Measurements from ENCODE around the gene OCSTAMP.

The OCSTAMP gene

DNA sequence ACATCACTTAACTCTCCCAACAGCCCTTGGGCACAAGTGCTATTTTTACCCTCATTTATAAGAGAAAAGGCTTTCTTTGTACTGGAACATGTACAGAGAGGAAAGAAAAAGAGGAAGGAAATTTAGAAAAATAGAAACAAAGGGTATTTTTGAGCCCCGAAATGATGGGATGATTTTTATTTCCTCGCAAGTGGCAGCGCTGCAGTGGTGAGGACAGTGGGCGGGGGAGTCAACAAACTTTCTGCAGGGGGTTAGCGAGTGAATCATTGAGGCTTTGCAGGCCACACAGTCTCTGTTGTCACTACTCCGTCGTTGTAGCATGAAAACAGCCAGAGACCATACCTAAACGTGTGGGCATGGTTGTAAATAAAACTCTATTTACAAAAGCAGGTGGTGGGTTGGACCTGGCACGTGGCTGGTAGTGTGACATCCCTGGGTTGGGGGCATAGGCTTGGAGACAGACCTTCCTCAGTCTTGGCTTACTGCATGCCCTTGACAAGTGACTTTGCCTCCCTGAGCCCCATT is 25.5 kb upstream of the OCSTAMP start:
- no peaks in the 10 kb centered on the region for H3K79me1 ChIP-seq (ENCODE audit: low read depth, low read length)
- H3K9me3 ChIP-seq (replicated peaks in 1 of 2; ENCODE audit: control insufficient read depth in 2 of 2, insufficient read depth in 1 of 2, low read depth in 1 of 2, low read length in 2 of 2): peaks cover 6% of the 10 kb centered on the region in 2 donors
- no peak overlapping the region for H2BK15ac ChIP-seq (ENCODE audit: low read length)
- no peaks in the 10 kb centered on the region for H3K27me3 ChIP-seq (ENCODE audit: control insufficient read depth in 3 of 3, insufficient read depth in 3 of 3, low read depth in 1 of 3, low read length in 3 of 3)
- no peak overlapping the region for H2AFZ ChIP-seq (ENCODE audit: low read length)
- no peak overlapping the region for H3K4ac ChIP-seq (ENCODE audit: low read length)
- no peak overlapping the region for H3K18ac ChIP-seq (ENCODE audit: low read length)
- no peak overlapping the region for H4K8ac ChIP-seq (ENCODE audit: low read depth, low read length)
- no peak overlapping the region for H3K4me3 ChIP-seq (ENCODE audit: low read length in 2 of 2)
- no peak for DNase-seq (ENCODE audit: low spot score)
- H4K91ac ChIP-seq (ENCODE audit: low read depth, low read length, poor library complexity): no peak overlapping the region
- no peak overlapping the region for H2BK120ac ChIP-seq (ENCODE audit: low read depth, low read length)
- H3K14ac ChIP-seq (ENCODE audit: low read length): no peak overlapping the region
- no peak overlapping the region for H2BK5ac ChIP-seq (ENCODE audit: low read length)
- no peak overlapping the region for H2BK12ac ChIP-seq (ENCODE audit: low read length)
- H3K23ac ChIP-seq (ENCODE audit: low read depth, low read length, poor library complexity): no peak overlapping the region
- no peak overlapping the region for H2AK5ac ChIP-seq (ENCODE audit: low read depth, low read length)
- no peaks in the 10 kb centered on the region for H3K36me3 ChIP-seq (replicated peaks in 1 of 2; ENCODE audit: control insufficient read depth in 2 of 2, insufficient read depth in 2 of 2, low read length in 2 of 2)
- WGBS, 2 donors (ENCODE audit: extremely low coverage in 2 of 2, insufficient read length in 2 of 2, insufficient replicate concordance in 1 of 2): no CpG with 5 or more reads among the region's 9 CpGs
- no peak overlapping the region for H3K4me2 ChIP-seq (ENCODE audit: insufficient read depth, low read length, poor library complexity, severe bottlenecking)
- no peak overlapping the region for H3K9ac ChIP-seq (ENCODE audit: low read depth, low read length, poor library complexity)
- no peaks in the 10 kb centered on the region for H3K4me1 ChIP-seq (ENCODE audit: control insufficient read depth in 2 of 2, insufficient read depth in 1 of 2, low read depth in 1 of 2, low read length in 2 of 2)
- no peak overlapping the region for H3K27ac ChIP-seq (replicated peaks; ENCODE audit: low read length)

DNA sequence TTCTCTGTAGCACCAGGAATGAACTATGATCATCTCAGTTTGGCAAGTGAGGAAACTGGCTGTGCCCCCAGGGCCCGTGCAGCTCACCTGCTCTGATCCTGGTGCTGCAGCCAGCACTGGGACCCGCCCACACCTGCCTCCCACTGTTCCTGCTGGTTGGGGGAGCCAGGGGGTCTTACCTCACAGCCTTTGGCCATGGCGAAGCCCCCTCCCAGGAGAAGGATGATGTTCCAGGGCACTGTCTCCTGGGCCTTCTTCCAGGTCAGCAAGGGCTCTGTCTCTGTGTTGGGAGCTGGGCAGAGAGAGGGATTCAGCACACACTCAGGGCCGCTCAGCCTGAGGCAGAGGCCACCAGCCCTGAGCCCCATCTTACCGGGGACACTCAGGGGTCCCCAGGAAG is 24.9 kb upstream of the OCSTAMP start:
- H3K4ac ChIP-seq (ENCODE audit: low read length): no peak overlapping the region
- no peak overlapping the region for H2BK12ac ChIP-seq (ENCODE audit: low read length)
- no peak overlapping the region for H3K18ac ChIP-seq (ENCODE audit: low read length)
- H3K9ac ChIP-seq (ENCODE audit: low read depth, low read length, poor library complexity): no peak overlapping the region
- H3K4me1 ChIP-seq (ENCODE audit: control insufficient read depth in 2 of 2, insufficient read depth in 1 of 2, low read depth in 1 of 2, low read length in 2 of 2): no peaks in the 10 kb centered on the region
- no peaks in the 10 kb centered on the region for H3K36me3 ChIP-seq (replicated peaks in 1 of 2; ENCODE audit: control insufficient read depth in 2 of 2, insufficient read depth in 2 of 2, low read length in 2 of 2)
- DNase-seq (ENCODE audit: low spot score): no peak
- no peak overlapping the region for H3K14ac ChIP-seq (ENCODE audit: low read length)
- no peaks in the 10 kb centered on the region for H3K27me3 ChIP-seq (ENCODE audit: control insufficient read depth in 3 of 3, insufficient read depth in 3 of 3, low read depth in 1 of 3, low read length in 3 of 3)
- no peaks in the 10 kb centered on the region for H3K79me1 ChIP-seq (ENCODE audit: low read depth, low read length)
- H2BK120ac ChIP-seq (ENCODE audit: low read depth, low read length): no peak overlapping the region
- H3K4me3 ChIP-seq (ENCODE audit: low read length in 2 of 2): no peak overlapping the region
- no peak overlapping the region for H4K8ac ChIP-seq (ENCODE audit: low read depth, low read length)
- H3K9me3 ChIP-seq (replicated peaks in 1 of 2; ENCODE audit: control insufficient read depth in 2 of 2, insufficient read depth in 1 of 2, low read depth in 1 of 2, low read length in 2 of 2): peaks cover under 1 to 2% of the 10 kb centered on the region in 2 donors
- no peak overlapping the region for H3K4me2 ChIP-seq (ENCODE audit: insufficient read depth, low read length, poor library complexity, severe bottlenecking)
- H2BK5ac ChIP-seq (ENCODE audit: low read length): no peak overlapping the region
- H3K23ac ChIP-seq (ENCODE audit: low read depth, low read length, poor library complexity): no peak overlapping the region
- no peak overlapping the region for H2AK5ac ChIP-seq (ENCODE audit: low read depth, low read length)
- H4K91ac ChIP-seq (ENCODE audit: low read depth, low read length, poor library complexity): no peak overlapping the region
- no peak overlapping the region for H2AFZ ChIP-seq (ENCODE audit: low read length)
- no peak overlapping the region for H3K27ac ChIP-seq (replicated peaks; ENCODE audit: low read length)
- H2BK15ac ChIP-seq (ENCODE audit: low read length): no peak overlapping the region
- no CpG with 5 or more reads among the region's 5 CpGs for WGBS, 2 donors (ENCODE audit: extremely low coverage in 2 of 2, insufficient read length in 2 of 2, insufficient replicate concordance in 1 of 2)

DNA sequence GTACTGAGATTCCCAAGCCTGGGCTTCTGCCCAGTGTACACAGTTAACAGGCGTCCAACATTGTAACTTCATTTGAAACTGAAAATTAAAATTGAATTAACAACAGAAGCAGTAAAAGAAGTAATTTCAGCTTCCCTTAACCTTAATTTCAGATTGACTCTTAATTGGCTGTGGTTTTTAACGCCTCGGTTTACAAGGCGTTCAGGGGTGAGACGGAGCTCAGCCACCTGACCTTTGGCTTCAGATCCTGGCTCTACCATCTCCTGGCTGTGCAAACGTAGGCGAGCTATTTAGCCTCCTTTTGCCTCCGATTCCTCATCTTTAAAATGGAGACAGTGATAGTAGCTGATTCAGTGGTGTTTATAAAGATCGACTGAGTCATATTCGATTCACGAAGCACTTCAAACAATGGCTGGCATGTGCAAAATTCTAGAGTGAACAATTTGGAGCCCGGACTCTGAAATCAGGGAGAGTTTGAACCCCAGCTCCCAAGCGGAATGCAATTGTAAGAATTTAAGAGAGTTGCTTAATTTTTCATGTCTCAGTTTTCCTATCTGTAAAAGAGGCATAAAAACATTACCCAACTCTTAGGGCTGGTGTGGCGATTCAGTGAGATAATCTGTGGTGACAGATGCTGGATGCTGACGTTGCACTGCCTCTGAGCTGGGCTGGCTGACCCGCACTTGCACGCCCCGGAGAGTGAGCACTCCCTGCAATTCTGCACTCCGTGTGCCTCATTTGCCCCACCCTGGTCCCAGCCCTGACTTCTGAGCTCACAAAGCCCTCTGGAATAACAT is 23.5 kb upstream of the OCSTAMP start:
- no peaks in the 10 kb centered on the region for H3K9me3 ChIP-seq (replicated peaks in 1 of 2; ENCODE audit: control insufficient read depth in 2 of 2, insufficient read depth in 1 of 2, low read depth in 1 of 2, low read length in 2 of 2)
- H3K36me3 ChIP-seq (replicated peaks in 1 of 2; ENCODE audit: control insufficient read depth in 2 of 2, insufficient read depth in 2 of 2, low read length in 2 of 2): no peaks in the 10 kb centered on the region
- H2AK5ac ChIP-seq (ENCODE audit: low read depth, low read length): no peak overlapping the region
- no peak overlapping the region for H2BK15ac ChIP-seq (ENCODE audit: low read length)
- no CpG with 5 or more reads among the region's 19 CpGs for WGBS, 2 donors (ENCODE audit: extremely low coverage in 2 of 2, insufficient read length in 2 of 2, insufficient replicate concordance in 1 of 2)
- no peak overlapping the region for H3K4ac ChIP-seq (ENCODE audit: low read length)
- H3K14ac ChIP-seq (ENCODE audit: low read length): no peak overlapping the region
- H4K8ac ChIP-seq (ENCODE audit: low read depth, low read length): no peak overlapping the region
- H3K18ac ChIP-seq (ENCODE audit: low read length): no peak overlapping the region
- no peaks in the 10 kb centered on the region for H3K4me1 ChIP-seq (ENCODE audit: control insufficient read depth in 2 of 2, insufficient read depth in 1 of 2, low read depth in 1 of 2, low read length in 2 of 2)
- no peak for DNase-seq (ENCODE audit: low spot score)
- H4K91ac ChIP-seq (ENCODE audit: low read depth, low read length, poor library complexity): no peak overlapping the region
- H2AFZ ChIP-seq (ENCODE audit: low read length): no peak overlapping the region
- H3K4me3 ChIP-seq (ENCODE audit: low read length in 2 of 2): no peak overlapping the region
- H2BK120ac ChIP-seq (ENCODE audit: low read depth, low read length): no peak overlapping the region
- no peaks in the 10 kb centered on the region for H3K27me3 ChIP-seq (ENCODE audit: control insufficient read depth in 3 of 3, insufficient read depth in 3 of 3, low read depth in 1 of 3, low read length in 3 of 3)
- H2BK12ac ChIP-seq (ENCODE audit: low read length): no peak overlapping the region
- no peak overlapping the region for H3K4me2 ChIP-seq (ENCODE audit: insufficient read depth, low read length, poor library complexity, severe bottlenecking)
- no peak overlapping the region for H3K23ac ChIP-seq (ENCODE audit: low read depth, low read length, poor library complexity)
- H3K79me1 ChIP-seq (ENCODE audit: low read depth, low read length): no peaks in the 10 kb centered on the region
- H3K9ac ChIP-seq (ENCODE audit: low read depth, low read length, poor library complexity): no peak overlapping the region
- H3K27ac ChIP-seq (replicated peaks; ENCODE audit: low read length): no peak overlapping the region
- H2BK5ac ChIP-seq (ENCODE audit: low read length): no peak overlapping the region

DNA sequence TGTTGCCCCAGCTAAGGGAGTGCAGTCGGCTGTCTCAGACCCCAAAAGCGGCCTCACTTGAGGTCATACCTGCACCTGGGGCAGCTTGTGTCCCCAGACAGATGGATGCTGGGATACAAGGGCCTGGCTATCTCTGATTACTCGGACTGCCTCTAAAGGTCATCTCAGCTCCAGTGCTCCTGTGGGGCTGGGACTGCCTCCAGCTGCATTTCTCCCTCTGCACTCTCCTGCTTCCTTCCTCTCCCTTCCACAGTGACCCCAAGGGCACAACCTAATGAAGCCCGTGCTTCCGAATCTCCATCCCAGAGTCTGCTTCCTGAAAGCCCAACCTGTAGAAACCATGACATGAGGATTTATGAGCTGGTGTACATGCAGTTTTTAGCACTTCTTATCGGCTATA is 22.8 kb upstream of the OCSTAMP start:
- no peak overlapping the region for H2BK15ac ChIP-seq (ENCODE audit: low read length)
- H3K27me3 ChIP-seq (ENCODE audit: control insufficient read depth in 3 of 3, insufficient read depth in 3 of 3, low read depth in 1 of 3, low read length in 3 of 3): no peaks in the 10 kb centered on the region
- H3K18ac ChIP-seq (ENCODE audit: low read length): no peak overlapping the region
- no peak overlapping the region for H2BK5ac ChIP-seq (ENCODE audit: low read length)
- no peaks in the 10 kb centered on the region for H3K79me1 ChIP-seq (ENCODE audit: low read depth, low read length)
- no peak overlapping the region for H2AK5ac ChIP-seq (ENCODE audit: low read depth, low read length)
- H3K4me1 ChIP-seq (ENCODE audit: control insufficient read depth in 2 of 2, insufficient read depth in 1 of 2, low read depth in 1 of 2, low read length in 2 of 2): peaks cover 0 to 3% of the 10 kb centered on the region in 2 donors
- H2BK12ac ChIP-seq (ENCODE audit: low read length): no peak overlapping the region
- no peak overlapping the region for H3K23ac ChIP-seq (ENCODE audit: low read depth, low read length, poor library complexity)
- H4K91ac ChIP-seq (ENCODE audit: low read depth, low read length, poor library complexity): no peak overlapping the region
- H3K36me3 ChIP-seq (replicated peaks in 1 of 2; ENCODE audit: control insufficient read depth in 2 of 2, insufficient read depth in 2 of 2, low read length in 2 of 2): no peaks in the 10 kb centered on the region
- H3K27ac ChIP-seq (replicated peaks; ENCODE audit: low read length): no peak overlapping the region
- H3K14ac ChIP-seq (ENCODE audit: low read length): no peak overlapping the region
- H2AFZ ChIP-seq (ENCODE audit: low read length): no peak overlapping the region
- no peaks in the 10 kb centered on the region for H3K9me3 ChIP-seq (replicated peaks in 1 of 2; ENCODE audit: control insufficient read depth in 2 of 2, insufficient read depth in 1 of 2, low read depth in 1 of 2, low read length in 2 of 2)
- no peak overlapping the region for H3K4me2 ChIP-seq (ENCODE audit: insufficient read depth, low read length, poor library complexity, severe bottlenecking)
- no peak overlapping the region for H3K9ac ChIP-seq (ENCODE audit: low read depth, low read length, poor library complexity)
- no CpG with 5 or more reads among the region's 6 CpGs for WGBS, 2 donors (ENCODE audit: extremely low coverage in 2 of 2, insufficient read length in 2 of 2, insufficient replicate concordance in 1 of 2)
- no peak overlapping the region for H4K8ac ChIP-seq (ENCODE audit: low read depth, low read length)
- no peak for DNase-seq (ENCODE audit: low spot score)
- H3K4me3 ChIP-seq (ENCODE audit: low read length in 2 of 2): no peak overlapping the region
- H3K4ac ChIP-seq (ENCODE audit: low read length): no peak overlapping the region
- H2BK120ac ChIP-seq (ENCODE audit: low read depth, low read length): no peak overlapping the region

Data from neuronal stem cell (in vitro differentiated cells).